GM12801 (cell line): ENCODE measurements around the gene DPYSL3.

Source experiments
- CTCF ChIP-seq: IDR thresholded peaks from one replicate; pipeline ENCODE4 v1.5.1; 2011; ENCODE audit warnings: control low read depth; ENCODE audit not compliant: insufficient read length; ENCODE audit errors: extremely low read depth

The DPYSL3 gene

GRCh38 chr5:147466360-147466980 lies 43.4 kb downstream of the DPYSL3 start:
- no peak for TF ChIP-seq CTCF

GRCh38 chr5:147465747-147466146 lies 44.1 kb downstream of the DPYSL3 start:
- TF ChIP-seq CTCF, result no peak

- no peak for TF ChIP-seq CTCF
Measured at GRCh38 chr5:147464211-147464610, 45.7 kb downstream of the DPYSL3 start.

- no peak for TF ChIP-seq CTCF
Measured at GRCh38 chr5:147461915-147462314, 48.0 kb downstream of the DPYSL3 start.

- TF ChIP-seq CTCF, result no peak
Measured at GRCh38 chr5:147460380-147460779, 49.5 kb downstream of the DPYSL3 start.

GRCh38 chr5:147458581-147458980 lies 51.3 kb downstream of the DPYSL3 start:
- TF ChIP-seq CTCF, result no peak

GRCh38 chr5:147455822-147456450 lies 53.9 kb downstream of the DPYSL3 start:
- no peak for TF ChIP-seq CTCF
